Parathyroid adenoma (tissue), 2 donors: Measurements from ENCODE around the gene SH3BP4.

Source experiments
- H2AFZ ChIP-seq: fragments of 300-600 bp; sonication (generic); one replicate; pipeline ENCODE4 v1.7.0; 2017; ENCODE audit warnings: antibody characterized with exemption, mild to moderate bottlenecking
- H3K27ac ChIP-seq: fragments of 300-600 bp; sonication (generic); one replicate; pipeline ENCODE4 v1.7.0; 2017
- H3K27me3 ChIP-seq: fragments of 300-600 bp; sonication (generic); one replicate; pipeline ENCODE4 v1.7.0; 2017; ENCODE audit warnings: low read length; ENCODE audit not compliant: control insufficient read depth, insufficient read depth
- H3K36me3 ChIP-seq: fragments of 300-600 bp; sonication (generic); one replicate; pipeline ENCODE4 v1.7.0; 2017; ENCODE audit warnings: low read length; ENCODE audit not compliant: control insufficient read depth, insufficient read depth
- H3K4me1 ChIP-seq: fragments of 300-600 bp; sonication (generic); one replicate; pipeline ENCODE4 v1.7.0; 2017; ENCODE audit warnings: control low read depth
- H3K4me2 ChIP-seq: fragments of 300-600 bp; sonication (generic); one replicate; pipeline ENCODE4 v1.7.0; 2017; ENCODE audit warnings: low read length
- H3K4me3 ChIP-seq: fragments of 300-600 bp; sonication (generic); one replicate; pipeline ENCODE4 v1.7.0; 2017; ENCODE audit warnings: low read depth, low read length
- H3K79me2 ChIP-seq: fragments of 300-600 bp; sonication (generic); one replicate; pipeline ENCODE4 v1.7.0; 2017; ENCODE audit warnings: control low read depth
- H3K9ac ChIP-seq: fragments of 300-600 bp; sonication (generic); one replicate; pipeline ENCODE4 v1.7.0; 2017; ENCODE audit warnings: mild to moderate bottlenecking
- H3K9me3 ChIP-seq: fragments of 300-600 bp; sonication (generic); one replicate; pipeline ENCODE4 v1.7.0; 2017; ENCODE audit warnings: low read length; ENCODE audit not compliant: control insufficient read depth
- TF ChIP-seq, protein P1 (sequence below): fragments of 300-600 bp; sonication (generic); IDR thresholded peaks from one replicate; pipeline ENCODE4 v1.7.0; 2017; ENCODE audit warnings: antibody characterized with exemption, mild to moderate bottlenecking
- donor health status: primary hyperparathyroidism.

Gene SH3BP4

DNA sequence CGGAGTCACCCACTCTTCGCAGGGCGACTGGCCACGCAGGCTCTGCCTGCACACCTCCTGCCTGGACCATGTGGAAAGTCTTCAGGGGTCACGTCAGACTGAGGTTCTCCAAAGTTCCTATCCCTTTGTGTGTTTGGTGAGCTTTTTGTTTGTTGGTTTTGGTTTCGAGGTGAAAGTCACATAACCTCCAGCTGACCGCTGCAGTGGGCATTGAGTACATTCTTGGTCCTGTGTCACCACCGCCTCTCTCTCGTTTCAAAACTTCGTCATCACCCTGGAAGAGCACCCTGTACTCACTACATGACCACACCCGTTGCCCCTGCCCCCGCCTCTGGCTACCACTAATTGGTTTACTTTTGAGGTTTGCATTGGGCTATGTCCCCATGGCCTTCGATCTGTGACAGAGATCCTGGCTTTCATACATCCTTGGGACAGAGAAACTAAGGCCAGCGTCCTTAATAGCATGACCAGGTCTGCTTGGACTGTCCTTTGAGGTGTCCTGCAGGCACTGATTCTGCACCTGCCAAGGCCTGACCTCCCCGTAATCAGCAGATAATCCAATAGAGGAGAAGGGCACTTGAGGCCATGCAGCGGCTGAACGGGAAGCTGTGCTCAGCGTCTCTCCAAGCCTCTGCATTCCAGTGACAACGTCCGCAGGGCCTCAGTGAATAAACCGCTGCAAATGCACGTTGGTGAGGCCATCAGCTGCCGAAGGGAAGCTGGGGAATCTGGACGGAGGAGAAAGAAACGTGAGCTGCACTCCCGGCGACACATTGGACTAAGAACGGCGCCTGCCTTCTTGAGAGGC is 46.8 kb downstream of the SH3BP4 start:
- no peaks in the 10 kb centered on the region for H3K36me3 ChIP-seq
- no peak overlapping the region for H2AFZ ChIP-seq
- H3K4me3 ChIP-seq = no peak overlapping the region
- no peaks in the 10 kb centered on the region for H3K4me1 ChIP-seq
- H3K79me2 ChIP-seq = peaks cover 3% of the 10 kb centered on the region
- no peak overlapping the region for H3K9ac ChIP-seq
- no peak overlapping the region for H3K4me2 ChIP-seq
- TF ChIP-seq, protein P1, sequence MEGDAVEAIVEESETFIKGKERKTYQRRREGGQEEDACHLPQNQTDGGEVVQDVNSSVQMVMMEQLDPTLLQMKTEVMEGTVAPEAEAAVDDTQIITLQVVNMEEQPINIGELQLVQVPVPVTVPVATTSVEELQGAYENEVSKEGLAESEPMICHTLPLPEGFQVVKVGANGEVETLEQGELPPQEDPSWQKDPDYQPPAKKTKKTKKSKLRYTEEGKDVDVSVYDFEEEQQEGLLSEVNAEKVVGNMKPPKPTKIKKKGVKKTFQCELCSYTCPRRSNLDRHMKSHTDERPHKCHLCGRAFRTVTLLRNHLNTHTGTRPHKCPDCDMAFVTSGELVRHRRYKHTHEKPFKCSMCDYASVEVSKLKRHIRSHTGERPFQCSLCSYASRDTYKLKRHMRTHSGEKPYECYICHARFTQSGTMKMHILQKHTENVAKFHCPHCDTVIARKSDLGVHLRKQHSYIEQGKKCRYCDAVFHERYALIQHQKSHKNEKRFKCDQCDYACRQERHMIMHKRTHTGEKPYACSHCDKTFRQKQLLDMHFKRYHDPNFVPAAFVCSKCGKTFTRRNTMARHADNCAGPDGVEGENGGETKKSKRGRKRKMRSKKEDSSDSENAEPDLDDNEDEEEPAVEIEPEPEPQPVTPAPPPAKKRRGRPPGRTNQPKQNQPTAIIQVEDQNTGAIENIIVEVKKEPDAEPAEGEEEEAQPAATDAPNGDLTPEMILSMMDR = no peak
- H3K27ac ChIP-seq = no peak overlapping the region
- H3K9me3 ChIP-seq = no peaks in the 10 kb centered on the region
- no peaks in the 10 kb centered on the region for H3K27me3 ChIP-seq

DNA sequence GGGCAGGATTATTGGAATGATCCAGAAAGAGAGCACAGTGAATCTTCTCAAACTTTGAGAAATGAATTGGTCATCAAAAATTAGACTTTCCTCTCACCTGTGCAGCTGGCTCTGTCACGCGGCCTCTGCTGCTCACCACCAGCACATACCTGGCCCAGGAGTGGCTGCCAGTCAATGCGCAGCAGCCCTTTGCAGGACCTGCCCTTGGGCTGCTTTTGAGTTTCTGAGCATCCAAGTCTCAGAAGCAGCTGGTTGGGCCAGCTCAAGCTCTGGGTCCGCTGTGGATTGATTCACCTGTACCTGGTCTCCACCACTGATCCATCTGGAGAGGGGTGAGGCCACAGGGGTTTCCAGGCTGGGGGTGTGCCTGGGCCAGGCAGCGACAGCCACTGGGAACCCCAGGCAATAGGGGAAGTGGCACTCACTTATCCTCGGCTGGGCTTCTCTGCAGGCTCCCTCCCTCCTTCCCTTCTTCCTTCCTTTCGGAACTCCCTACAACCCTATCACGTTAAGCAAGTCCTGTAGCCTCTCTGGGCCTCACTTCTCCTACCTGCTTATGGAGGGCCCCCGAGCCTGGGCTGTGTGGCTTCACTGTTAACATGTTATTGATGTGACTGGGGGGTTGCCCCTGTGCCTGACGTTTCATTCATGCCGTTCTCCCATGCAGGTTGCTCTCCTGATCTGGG is 48.1 kb downstream of the SH3BP4 start:
- no peak overlapping the region for H3K27ac ChIP-seq

DNA sequence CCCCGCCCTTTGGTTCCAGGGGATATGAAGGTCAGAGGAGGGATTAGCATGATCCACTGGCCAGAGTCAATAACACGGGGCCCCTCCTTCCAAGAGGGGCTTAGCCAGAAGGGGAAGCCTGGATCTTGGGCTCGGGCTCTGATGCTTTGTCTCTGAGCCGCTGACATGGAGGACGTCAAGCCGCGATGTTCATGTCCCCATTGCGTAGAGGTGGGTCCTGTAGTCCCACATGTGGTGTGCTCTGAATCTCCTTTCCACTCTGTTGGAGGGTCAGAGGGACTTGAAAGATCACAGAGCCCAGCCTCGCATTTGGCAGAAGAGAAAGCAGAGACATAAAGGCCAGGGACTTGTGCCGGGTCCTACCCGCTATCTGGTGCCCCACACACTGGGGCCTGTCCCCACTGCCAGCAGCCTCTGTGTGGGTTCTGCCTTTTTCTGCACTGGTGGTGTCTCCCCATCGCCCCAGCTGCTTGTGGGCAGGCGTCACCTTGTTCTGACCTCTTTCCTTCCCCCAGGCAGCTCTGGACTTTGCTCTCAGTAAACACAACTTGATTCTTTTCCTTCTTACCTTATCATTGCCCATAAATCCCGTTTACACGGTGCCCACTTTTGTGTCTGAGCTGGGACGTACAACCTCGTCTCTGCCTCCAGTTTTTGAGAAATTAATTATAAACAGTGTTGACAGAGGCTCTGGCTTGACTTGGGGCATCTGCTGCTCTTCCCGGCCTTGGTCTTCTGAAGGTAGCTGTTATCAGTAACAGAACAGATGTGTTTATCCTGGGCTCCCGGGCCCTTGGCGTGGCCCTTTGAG is 48.8 kb downstream of the SH3BP4 start:
- Histone ChIP-seq H3K9me3 (no peaks in the 10 kb centered on the region), H3K27me3 (no peaks in the 10 kb centered on the region), H3K4me1 (no peaks in the 10 kb centered on the region), H2AFZ (no peak overlapping the region), H3K27ac (no peak overlapping the region), H3K4me2 (no peak overlapping the region), H3K4me3 (no peak overlapping the region), H3K9ac (no peak overlapping the region), H3K36me3 (no peaks in the 10 kb centered on the region), H3K79me2 (peaks cover 3% of the 10 kb centered on the region)
- TF ChIP-seq, protein P1 = no peak

More for the DNA sequence above, 48.1 kb downstream of the SH3BP4 start:
- Histone ChIP-seq H3K4me1 (no peaks in the 10 kb centered on the region), H3K36me3 (no peaks in the 10 kb centered on the region), H3K4me2 (no peak overlapping the region), H3K79me2 (peaks cover 3% of the 10 kb centered on the region), H2AFZ (no peak overlapping the region), H3K9ac (no peak overlapping the region), H3K9me3 (no peaks in the 10 kb centered on the region), H3K27me3 (no peaks in the 10 kb centered on the region), H3K4me3 (no peak overlapping the region)
- TF ChIP-seq, protein P1 = no peak

DNA sequence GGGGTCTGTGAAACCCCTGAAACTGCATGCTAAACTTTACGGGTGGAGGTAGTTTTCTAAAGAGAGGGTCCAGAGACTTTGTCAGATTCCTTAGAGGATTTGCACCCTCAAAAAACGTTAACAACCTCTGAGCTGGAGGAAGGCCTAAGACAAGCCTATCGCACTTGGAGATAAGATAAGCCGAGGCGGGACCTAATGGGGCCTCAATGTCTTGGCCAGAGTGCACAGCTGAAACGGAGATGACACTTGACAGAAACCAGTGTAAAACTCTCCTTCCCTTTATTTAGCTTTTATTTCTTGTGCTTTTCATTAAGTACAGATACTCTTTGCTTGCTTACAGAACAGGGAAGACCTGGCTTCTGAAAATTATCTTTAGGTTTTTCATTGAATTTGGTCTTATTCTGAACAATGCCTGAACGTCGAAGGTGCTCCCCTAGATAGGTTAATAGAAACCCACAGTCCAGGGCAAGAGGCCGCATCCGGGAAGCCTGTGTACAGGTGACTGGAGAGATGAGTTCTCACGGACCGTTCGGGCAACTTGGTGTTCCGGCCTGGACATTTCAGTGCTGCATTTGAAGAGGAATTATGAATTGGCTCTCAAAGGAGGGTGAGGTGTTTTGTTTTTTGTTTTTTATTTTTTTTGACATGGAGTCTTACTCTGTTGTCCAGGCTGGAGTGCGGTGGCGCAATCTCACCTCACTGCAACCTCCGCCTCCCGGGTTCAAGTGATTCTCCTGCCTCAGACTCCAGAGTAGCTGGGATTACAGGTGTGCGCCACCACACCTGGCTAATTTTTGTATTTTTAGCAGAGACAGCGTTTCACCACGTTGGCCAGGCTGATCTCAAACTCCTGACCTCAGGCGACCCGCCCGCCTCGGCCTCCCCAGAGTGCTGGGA is 49.7 kb downstream of the SH3BP4 start:
- Histone ChIP-seq H3K27me3 (no peaks in the 10 kb centered on the region), H3K4me3 (no peak overlapping the region), H3K27ac (no peak overlapping the region), H3K79me2 (peaks cover 3% of the 10 kb centered on the region), H3K4me2 (no peak overlapping the region), H3K4me1 (no peaks in the 10 kb centered on the region), H3K9me3 (no peaks in the 10 kb centered on the region), H3K36me3 (no peaks in the 10 kb centered on the region), H3K9ac (no peak overlapping the region), H2AFZ (no peak overlapping the region)
- TF ChIP-seq, protein P1 = no peak
